Muscle layer of colon (tissue), 2 donors: ENCODE data around the gene E4F1.
A peak's percentile ranks its signal among the peaks of the same experiment; 100 is the strongest.

ENCODE experiments used
- H3K27ac ChIP-seq: one replicate; pipeline ENCODE4 v1.7.0; 2013; ENCODE audit warnings: low read depth, mild to moderate bottlenecking, low read length, moderate library complexity
- H3K27me3 ChIP-seq, 2 donors: one replicate each; pipeline ENCODE4 v1.7.0; 2013; ENCODE audit warnings: low read length in 2 of 2, mild to moderate bottlenecking in 2 of 2; ENCODE audit not compliant: insufficient read depth in 2 of 2, control insufficient read depth in 1 of 2
- H3K36me3 ChIP-seq: one replicate; pipeline ENCODE4 v1.7.0; 2013; ENCODE audit warnings: mild to moderate bottlenecking, low read length; ENCODE audit not compliant: insufficient read depth
- H3K4me1 ChIP-seq: one replicate; pipeline ENCODE4 v1.7.0; 2013; ENCODE audit warnings: mild to moderate bottlenecking, low read length; ENCODE audit not compliant: insufficient read depth
- H3K4me3 ChIP-seq, 2 donors: one replicate each; pipeline ENCODE4 v1.7.0; 2013; ENCODE audit warnings: low read length in 2 of 2, low read depth in 1 of 2, mild to moderate bottlenecking in 1 of 2, moderate library complexity in 1 of 2
- H3K9ac ChIP-seq: one replicate; pipeline ENCODE4 v1.7.0; 2013; ENCODE audit warnings: low read length
- H3K9me3 ChIP-seq: one replicate; pipeline ENCODE4 v1.7.0; 2013; ENCODE audit warnings: mild to moderate bottlenecking, low read length
- donor health status: abdominal sarcoma.
- donor health status: Adenocarcinoma of cecum.

Gene E4F1

GRCh38 chr16:2223221-2223941 is at the start of gene E4F1:
Gene E4F1, plus strand, starts transcription at chr16:2223591. Its CDS starts 23 bp downstream, at chr16:2223614.
- H3K4me1 ChIP-seq = peaks cover 21% of the 10 kb centered on the region
- H3K4me3 ChIP-seq = peak within 1 kb of the TSS; percentile 85 to 99
- H3K9me3 ChIP-seq = no peaks in the 10 kb centered on the region
- H3K9ac ChIP-seq = peak within 1 kb of the TSS; percentile 78
- H3K36me3 ChIP-seq = no peaks in the 10 kb centered on the region
- H3K27me3 ChIP-seq = no peaks in the 10 kb centered on the region
- peak within 1 kb of the TSS; percentile 94 for H3K27ac ChIP-seq

GRCh38 chr16:2173916-2174315 is 49.5 kb upstream of the E4F1 start:
- H3K4me1 ChIP-seq = no peaks in the 10 kb centered on the region
- H3K36me3 ChIP-seq = peaks cover 33% of the 10 kb centered on the region
- H3K27ac ChIP-seq = no peak overlapping the region
- no peak overlapping the region for H3K4me3 ChIP-seq
- H3K27me3 ChIP-seq = no peaks in the 10 kb centered on the region
- no peaks in the 10 kb centered on the region for H3K9me3 ChIP-seq
- no peak overlapping the region for H3K9ac ChIP-seq

- Histone ChIP-seq H3K4me1 (no peaks in the 10 kb centered on the region), H3K4me3 (no peak overlapping the region), H3K27me3 (no peaks in the 10 kb centered on the region), H3K27ac (no peak overlapping the region), H3K9ac (no peak overlapping the region), H3K36me3 (peaks cover 33% of the 10 kb centered on the region), H3K9me3 (no peaks in the 10 kb centered on the region)
These were observed 48.8 kb upstream of the E4F1 start for GRCh38 chr16:2174396-2175131.

- H3K4me3 ChIP-seq = no peak overlapping the region
- no peaks in the 10 kb centered on the region for H3K4me1 ChIP-seq
- H3K27ac ChIP-seq = no peak overlapping the region
- no peaks in the 10 kb centered on the region for H3K27me3 ChIP-seq
- H3K9ac ChIP-seq = no peak overlapping the region
- peaks cover 33% of the 10 kb centered on the region for H3K36me3 ChIP-seq
- no peaks in the 10 kb centered on the region for H3K9me3 ChIP-seq
These were observed 47.9 kb upstream of the E4F1 start for GRCh38 chr16:2175454-2175853.

- Histone ChIP-seq H3K4me3 (no peak overlapping the region), H3K27me3 (no peaks in the 10 kb centered on the region), H3K27ac (no peak overlapping the region), H3K9ac (no peak overlapping the region), H3K9me3 (no peaks in the 10 kb centered on the region), H3K4me1 (no peaks in the 10 kb centered on the region), H3K36me3 (peaks cover 33% of the 10 kb centered on the region)
These were observed 47.3 kb upstream of the E4F1 start for GRCh38 chr16:2176047-2176446.

GRCh38 chr16:2177101-2177500 is 46.3 kb upstream of the E4F1 start:
- Histone ChIP-seq H3K4me3 (no peak overlapping the region), H3K9ac (no peak overlapping the region), H3K27ac (no peak overlapping the region), H3K36me3 (peaks cover 33% of the 10 kb centered on the region), H3K9me3 (no peaks in the 10 kb centered on the region), H3K27me3 (no peaks in the 10 kb centered on the region), H3K4me1 (no peaks in the 10 kb centered on the region)

GRCh38 chr16:2177561-2177960 is 45.8 kb upstream of the E4F1 start:
- Histone ChIP-seq H3K36me3 (peaks cover 33% of the 10 kb centered on the region), H3K4me1 (no peaks in the 10 kb centered on the region), H3K9ac (no peak overlapping the region), H3K27ac (no peak overlapping the region), H3K27me3 (no peaks in the 10 kb centered on the region), H3K9me3 (no peaks in the 10 kb centered on the region), H3K4me3 (no peak overlapping the region)

GRCh38 chr16:2178321-2179106 is 44.9 kb upstream of the E4F1 start:
- Histone ChIP-seq H3K27ac (no peak overlapping the region), H3K9ac (no peak overlapping the region), H3K36me3 (peaks cover 26% of the 10 kb centered on the region), H3K4me3 (no peak overlapping the region), H3K9me3 (no peaks in the 10 kb centered on the region), H3K27me3 (no peaks in the 10 kb centered on the region), H3K4me1 (no peaks in the 10 kb centered on the region)

- H3K27me3 ChIP-seq = no peaks in the 10 kb centered on the region
- H3K4me3 ChIP-seq = no peak overlapping the region
- H3K27ac ChIP-seq = no peak overlapping the region
- no peaks in the 10 kb centered on the region for H3K4me1 ChIP-seq
- peaks cover 23% of the 10 kb centered on the region for H3K36me3 ChIP-seq
- H3K9me3 ChIP-seq = no peaks in the 10 kb centered on the region
- H3K9ac ChIP-seq = no peak overlapping the region
These were observed 44.3 kb upstream of the E4F1 start for GRCh38 chr16:2179107-2179501.

- H3K27ac ChIP-seq = no peak overlapping the region
These were observed 43.8 kb upstream of the E4F1 start for GRCh38 chr16:2179576-2179975.

GRCh38 chr16:2180461-2180860 is 42.9 kb upstream of the E4F1 start:
- Histone ChIP-seq H3K4me3 (no peak overlapping the region), H3K27ac (no peak overlapping the region), H3K27me3 (no peaks in the 10 kb centered on the region), H3K4me1 (no peaks in the 10 kb centered on the region), H3K9me3 (no peaks in the 10 kb centered on the region), H3K36me3 (peaks cover 10% of the 10 kb centered on the region), H3K9ac (no peak overlapping the region)

More at GRCh38 chr16:2179576-2179975, 43.8 kb upstream of the E4F1 start:
- Histone ChIP-seq H3K27me3 (no peaks in the 10 kb centered on the region), H3K4me3 (no peak overlapping the region), H3K4me1 (no peaks in the 10 kb centered on the region), H3K36me3 (peaks cover 19% of the 10 kb centered on the region), H3K9me3 (no peaks in the 10 kb centered on the region), H3K9ac (no peak overlapping the region)
